Tibial artery (tissue), 4 donors: ENCODE measurements around the gene IL19.

Source experiments
- DNase-seq, 2 donors: peaks; one replicate each; pipeline ENCODE4 v3.0.0-alpha.2; 2019
- H3K27ac ChIP-seq, 2 donors: fragments of 200-600 bp; sonication (generic) in 1 of 2; 1 replicate in 1 of 2; 2 replicates in 1 of 2; pipeline ENCODE4 v1.5.1; 2018 to 2019; ENCODE audit warnings: mild to moderate bottlenecking in 1 of 2
- H3K27me3 ChIP-seq, 2 donors: fragments of 200-600 bp; sonication (generic) in 1 of 2; one replicate each; pipeline versions ENCODE4 v1.5.1 to v1.6.0; 2016 to 2019
- H3K36me3 ChIP-seq, 3 donors: fragments of 200-600 bp; sonication (generic) in 2 of 3; one replicate each; pipeline ENCODE4 v1.5.1; 2016 to 2019; ENCODE audit warnings: mild to moderate bottlenecking in 2 of 3
- H3K4me1 ChIP-seq, 4 donors: fragments of 200-600 bp; sonication (generic) in 2 of 4; 1 replicate in 3 of 4; 2 replicates in 1 of 4; pipeline ENCODE4 v1.5.1; 2016 to 2019
- H3K4me3 ChIP-seq, 2 donors: fragments of 200-600 bp; sonication (generic) in 1 of 2; 1 replicate in 1 of 2; 2 replicates in 1 of 2; pipeline ENCODE4 v1.5.1; 2018 to 2019; ENCODE audit warnings: mild to moderate bottlenecking in 2 of 2
- H3K9me3 ChIP-seq, 3 donors: fragments of 200-600 bp; sonication (generic) in 1 of 3; one replicate each; pipeline ENCODE4 v1.5.1; 2016 to 2019
- intact Hi-C: fragments of 100-400 bp; cut with DNase I; formaldehyde crosslinking; loops from one replicate; pipeline ENCODE4 v1.15.0; 2023; ENCODE audit warnings: low total_unique reads
- TF ChIP-seq, protein P1 (sequence below), 2 experiments: fragments of 200-600 bp in 1 of 2; fragments of 450-650 bp in 1 of 2; IDR thresholded peaks; one replicate each; pipeline ENCODE4 v1.5.1; 2017 to 2019; ENCODE audit warnings: antibody characterized with exemption in 2 of 2, mild to moderate bottlenecking in 1 of 2, moderate library complexity in 1 of 2

Gene IL19

DNA sequence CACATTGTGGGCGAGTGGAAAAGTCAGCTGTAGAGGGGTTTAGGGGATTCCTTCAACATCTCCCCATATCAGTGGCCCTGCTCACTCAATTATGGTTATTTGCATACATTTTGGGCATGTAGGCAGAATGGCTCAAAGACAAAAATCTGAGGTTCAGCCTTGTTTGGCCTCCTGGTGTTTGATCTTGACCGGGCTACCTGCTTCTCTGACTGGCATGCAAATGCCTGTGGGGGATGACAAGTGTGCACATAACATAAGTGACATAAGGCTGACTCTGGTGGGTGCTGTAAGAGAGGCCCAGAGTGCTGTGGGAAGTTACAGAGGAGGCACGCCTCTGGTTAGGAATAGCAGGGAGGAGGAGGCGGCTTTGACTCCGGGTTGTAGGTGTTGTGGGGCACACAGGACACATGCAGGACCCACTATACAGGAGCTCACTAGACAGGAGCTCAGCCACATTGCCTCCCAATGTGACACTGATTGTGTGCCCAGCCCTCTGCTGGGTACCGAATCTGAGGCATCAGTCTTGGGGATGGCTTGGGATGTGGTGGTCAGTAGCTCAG lies 29.4 kb upstream of the IL19 start:
- no peak overlapping the region for H3K4me3 ChIP-seq
- H3K9me3 ChIP-seq = no peaks in the 10 kb centered on the region
- intact Hi-C loops = no loop called here
- no peak overlapping the region for H3K27ac ChIP-seq
- H3K27me3 ChIP-seq = no peaks in the 10 kb centered on the region
- peaks cover 0 to 13% (median 0%) of the 10 kb centered on the region in 4 donors for H3K4me1 ChIP-seq
- no peak for DNase-seq
- TF ChIP-seq, protein P1, sequence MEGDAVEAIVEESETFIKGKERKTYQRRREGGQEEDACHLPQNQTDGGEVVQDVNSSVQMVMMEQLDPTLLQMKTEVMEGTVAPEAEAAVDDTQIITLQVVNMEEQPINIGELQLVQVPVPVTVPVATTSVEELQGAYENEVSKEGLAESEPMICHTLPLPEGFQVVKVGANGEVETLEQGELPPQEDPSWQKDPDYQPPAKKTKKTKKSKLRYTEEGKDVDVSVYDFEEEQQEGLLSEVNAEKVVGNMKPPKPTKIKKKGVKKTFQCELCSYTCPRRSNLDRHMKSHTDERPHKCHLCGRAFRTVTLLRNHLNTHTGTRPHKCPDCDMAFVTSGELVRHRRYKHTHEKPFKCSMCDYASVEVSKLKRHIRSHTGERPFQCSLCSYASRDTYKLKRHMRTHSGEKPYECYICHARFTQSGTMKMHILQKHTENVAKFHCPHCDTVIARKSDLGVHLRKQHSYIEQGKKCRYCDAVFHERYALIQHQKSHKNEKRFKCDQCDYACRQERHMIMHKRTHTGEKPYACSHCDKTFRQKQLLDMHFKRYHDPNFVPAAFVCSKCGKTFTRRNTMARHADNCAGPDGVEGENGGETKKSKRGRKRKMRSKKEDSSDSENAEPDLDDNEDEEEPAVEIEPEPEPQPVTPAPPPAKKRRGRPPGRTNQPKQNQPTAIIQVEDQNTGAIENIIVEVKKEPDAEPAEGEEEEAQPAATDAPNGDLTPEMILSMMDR (IDR thresholded peaks at IDR 0.05) = no peak
- H3K36me3 ChIP-seq = peaks cover 0 to 8% (median 0%) of the 10 kb centered on the region in 3 donors

DNA sequence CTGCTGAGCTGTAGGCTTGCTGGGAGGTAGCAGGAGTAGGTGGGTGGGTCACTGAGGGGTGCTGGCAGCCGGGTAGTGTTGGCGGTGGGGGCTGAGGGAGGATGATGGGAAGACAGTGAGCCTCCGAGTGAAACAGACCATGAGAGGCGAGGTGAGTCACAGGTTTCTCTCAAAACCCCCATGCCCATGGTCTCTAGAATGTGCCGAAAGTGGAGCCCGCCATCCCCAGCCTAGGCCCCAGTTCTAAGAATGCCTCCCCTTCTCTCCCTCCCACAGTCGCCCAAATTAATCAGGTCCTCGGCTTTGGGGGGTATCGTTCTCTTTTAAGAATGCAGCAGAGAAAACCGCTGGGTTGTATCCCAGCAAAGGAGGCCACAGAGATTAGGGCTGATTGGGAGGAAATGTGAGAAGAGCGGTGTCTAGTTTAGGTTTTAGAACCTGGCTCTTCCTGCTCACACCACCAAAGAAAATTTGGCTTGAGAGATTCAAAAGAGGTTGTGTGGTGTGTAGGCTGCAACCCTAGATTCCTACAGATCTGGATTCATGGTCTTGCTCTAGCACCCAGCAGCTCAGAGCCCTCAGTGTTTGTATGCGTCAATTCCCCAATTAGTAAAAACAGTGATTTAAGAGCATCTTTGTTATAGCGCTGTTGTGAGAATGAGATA lies 27.7 kb upstream of the IL19 start:
- TF ChIP-seq, protein P1 (IDR thresholded peaks at IDR 0.05) = no peak
- no peak overlapping the region for H3K4me3 ChIP-seq
- no peaks in the 10 kb centered on the region for H3K9me3 ChIP-seq
- H3K4me1 ChIP-seq = peaks cover 0 to 13% (median 0%) of the 10 kb centered on the region in 4 donors
- no peak for DNase-seq
- no peaks in the 10 kb centered on the region for H3K36me3 ChIP-seq
- no peaks in the 10 kb centered on the region for H3K27me3 ChIP-seq
- intact Hi-C loops = no loop called here
- H3K27ac ChIP-seq = no peak overlapping the region

DNA sequence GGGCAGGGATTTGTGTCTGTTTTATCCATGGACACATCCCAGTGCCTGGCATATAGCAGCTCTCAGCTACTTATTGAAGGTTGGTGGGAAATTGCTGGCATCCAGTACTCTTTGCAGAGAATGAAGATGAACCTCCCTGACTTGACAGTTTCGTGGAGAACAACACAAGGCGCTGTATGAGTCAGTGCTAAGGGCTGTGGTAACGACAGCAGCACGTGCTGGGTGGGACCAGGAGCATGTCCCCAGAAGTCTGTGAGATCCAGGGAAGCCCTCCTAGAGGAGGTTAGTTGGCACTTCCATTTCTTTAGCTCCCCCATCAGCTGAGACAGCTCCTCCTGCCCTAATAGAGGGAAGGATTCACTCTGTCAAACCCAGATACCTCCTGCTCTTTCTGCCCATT lies 25.9 kb upstream of the IL19 start:
- TF ChIP-seq, protein P1 (IDR thresholded peaks at IDR 0.05) = no peak
- Histone ChIP-seq H3K4me3 (no peak overlapping the region), H3K36me3 (no peaks in the 10 kb centered on the region), H3K9me3 (no peaks in the 10 kb centered on the region), H3K27me3 (no peaks in the 10 kb centered on the region), H3K4me1 (no peaks in the 10 kb centered on the region), H3K27ac (no peak overlapping the region)
- intact Hi-C loops = no loop called here
- no peak for DNase-seq

DNA sequence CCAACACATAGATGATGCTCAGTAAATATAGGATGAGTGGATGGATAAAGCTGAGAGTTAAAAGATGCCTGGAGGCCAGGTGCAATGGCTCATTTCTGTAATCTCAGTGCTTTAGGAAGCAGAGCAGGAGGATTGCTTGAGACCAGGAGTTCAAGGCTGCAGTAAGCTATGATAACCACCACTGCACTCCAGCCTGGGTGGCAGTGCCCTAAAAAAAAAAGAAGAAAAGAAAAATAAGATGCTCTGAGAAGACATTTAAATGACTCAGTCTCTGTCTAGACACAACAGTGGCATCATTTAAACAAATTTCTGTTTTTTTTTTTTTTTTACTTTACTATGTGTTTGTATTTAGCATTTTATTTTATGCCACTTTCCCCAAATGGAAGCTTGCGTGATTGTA lies 25.3 kb upstream of the IL19 start:
- Histone ChIP-seq H3K4me3 (no peak overlapping the region), H3K9me3 (no peaks in the 10 kb centered on the region), H3K27me3 (no peaks in the 10 kb centered on the region), H3K4me1 (no peaks in the 10 kb centered on the region), H3K36me3 (no peaks in the 10 kb centered on the region), H3K27ac (no peak overlapping the region)
- DNase-seq = no peak
- TF ChIP-seq, protein P1 (IDR thresholded peaks at IDR 0.05) = no peak
- intact Hi-C loops = no loop called here

DNA sequence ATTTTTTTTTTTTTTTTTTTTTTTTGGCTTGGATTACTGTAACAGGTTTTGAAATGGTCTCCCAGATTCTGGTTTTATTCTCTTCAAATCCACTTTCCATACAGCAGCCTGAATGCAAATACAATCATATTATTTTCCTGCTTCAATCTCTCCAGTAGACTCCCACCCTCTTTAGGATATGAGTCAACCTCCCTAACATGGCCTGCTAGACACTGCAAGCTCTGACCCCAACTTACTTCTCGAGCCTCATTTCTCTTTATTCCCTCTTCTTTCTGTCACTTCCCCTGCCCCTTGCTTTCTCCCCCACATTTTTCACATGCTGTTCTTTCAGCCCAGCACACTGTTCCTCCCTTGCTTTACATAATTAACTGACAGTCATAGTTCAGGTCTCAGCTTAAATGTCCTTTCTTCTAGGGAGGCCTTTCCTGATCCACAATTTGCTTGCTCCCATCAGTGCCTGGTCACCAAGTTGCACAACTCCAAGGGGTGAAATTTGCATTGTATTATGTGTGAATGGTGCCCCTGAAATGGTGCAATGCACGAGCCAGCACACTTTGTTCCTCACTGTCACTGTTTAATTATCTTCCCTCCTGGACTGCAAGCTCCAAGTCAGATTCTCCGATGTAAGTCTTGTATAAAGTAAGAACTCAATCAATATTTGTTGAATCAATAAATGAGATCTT lies 22.1 kb upstream of the IL19 start:
- no peaks in the 10 kb centered on the region for H3K4me1 ChIP-seq
- TF ChIP-seq, protein P1 (IDR thresholded peaks at IDR 0.05) = no peak
- intact Hi-C loops = no loop called here

More for the DNA sequence above, 22.1 kb upstream of the IL19 start:
- Histone ChIP-seq H3K27ac (no peak overlapping the region), H3K27me3 (no peaks in the 10 kb centered on the region), H3K4me3 (no peak overlapping the region), H3K9me3 (no peaks in the 10 kb centered on the region), H3K36me3 (no peaks in the 10 kb centered on the region)
- no peak for DNase-seq
